ENCODE measurements around the gene ZBED6. TPM values are rescaled to one million over a fixed set of nuclear protein-coding genes. Genes with fewer than 3 reads are reported as not detected.

The ZBED6 gene
- total RNA-seq, 1 experiment from 2014 or later = 13.1 TPM

- DNase-seq = no peak
- no peaks in the 10 kb centered on the region for H4K20me1 ChIP-seq (ENCODE audit: control insufficient read depth, insufficient read depth, insufficient read length)
- no peaks in the 10 kb centered on the region for H3K9me3 ChIP-seq (ENCODE audit: control insufficient read depth, low read depth, low read length)
- H3K4me2 ChIP-seq (ENCODE audit: insufficient read depth, insufficient read length, low read length) = no peak overlapping the region
- H3K79me2 ChIP-seq (ENCODE audit: insufficient read depth, low read length) = no peaks in the 10 kb centered on the region
- no peak overlapping the region for H3K4me3 Mint-ChIP-seq
- no peak overlapping the region for H3K9ac ChIP-seq (ENCODE audit: extremely low read depth, insufficient read length, low read length)
- no peak overlapping the region for H3K4ac ChIP-seq (ENCODE audit: low read depth, low read length)
- no peak overlapping the region for H2BK15ac ChIP-seq (ENCODE audit: low read depth, low read length)
- H3K36me3 Mint-ChIP-seq (ENCODE audit: insufficient read depth in 1 of 3, low read depth in 3 of 3) = 0 out of 7 replicates have a peak, but pooled peaks cover 0 to 2% (median 0%) of the 10 kb centered on the region in 3 experiments
- H3K27ac Mint-ChIP-seq = no peak overlapping the region; a peak in 1 of 7 replicates
- H3K14ac ChIP-seq (ENCODE audit: insufficient read depth, low read length) = no peak overlapping the region
- peaks cover 0 to 3% of the 10 kb centered on the region in 2 experiments; a peak in 1 of 5 replicates for H3K9me3 Mint-ChIP-seq
- WGBS (ENCODE audit: extremely low coverage, insufficient read length, low lambda C conversion rate) = no CpG with 5 or more reads among the region's 7 CpGs
- H3K23ac ChIP-seq (ENCODE audit: insufficient read length, low read depth, low read length) = no peak overlapping the region
- no peaks in the 10 kb centered on the region; the same call in 1 of the 2 replicates for H3K4me1 ChIP-seq (ENCODE audit: insufficient read depth, low read length)
- no peak overlapping the region for H3T11ph ChIP-seq (ENCODE audit: low read length)
- H2BK120ac ChIP-seq (ENCODE audit: low read depth, low read length, poor library complexity, severe bottlenecking) = no peak overlapping the region
- TF ChIP-seq CTCF (conservative IDR thresholded peaks at IDR 0.05) = no peak
- H2AFZ ChIP-seq (ENCODE audit: low read length) = no peak overlapping the region
- no peak overlapping the region for H3K27ac ChIP-seq (ENCODE audit: insufficient read length, low read depth, low read length)
- H2BK5ac ChIP-seq (ENCODE audit: insufficient read length, low read length) = no peak overlapping the region
- no peak overlapping the region for H4K91ac ChIP-seq (ENCODE audit: insufficient read length, low read depth, low read length)
- no peak overlapping the region for H3K18ac ChIP-seq (ENCODE audit: insufficient read length, low read depth, low read length)
- H3K27me3 ChIP-seq (ENCODE audit: insufficient read depth, low read length) = no peaks in the 10 kb centered on the region
- no peak overlapping the region for H3K56ac ChIP-seq (ENCODE audit: insufficient read length, low read depth, low read length)
- no peaks in the 10 kb centered on the region for H3K79me1 ChIP-seq (ENCODE audit: insufficient read depth, low read depth, low read length, poor library complexity, severe bottlenecking)
- H4K5ac ChIP-seq (ENCODE audit: insufficient read length, low read depth, low read length) = no peak overlapping the region
- H3K4me1 Mint-ChIP-seq = peaks cover 10 to 32% of the 10 kb centered on the region in 2 experiments; a peak in 3 of 4 replicates
- no peak overlapping the region for H2BK12ac ChIP-seq (ENCODE audit: insufficient read length, low read depth, low read length)
- no peak overlapping the region for H2AK5ac ChIP-seq (ENCODE audit: insufficient read length, low read length)
- no peak overlapping the region for H2BK20ac ChIP-seq (ENCODE audit: low read depth, low read length, poor library complexity, severe bottlenecking)
- no peaks in the 10 kb centered on the region for H3K27me3 Mint-ChIP-seq (ENCODE audit: low read depth)
- H4K8ac ChIP-seq (replicated peaks; ENCODE audit: insufficient read length, low read depth, low read length) = no peak overlapping the region
- no peaks in the 10 kb centered on the region for H3K23me2 ChIP-seq (ENCODE audit: insufficient read length, low read depth, low read length, poor library complexity, severe bottlenecking)
Measured at GRCh38 chr1:203771901-203772301, 23.5 kb upstream of the ZBED6 start.

Measured in H9 (cell line).